HG03439 (cell line): ENCODE measurements around the gene ADAMTS17.

Experiments
- ATAC-seq: cut with Tn5 transposase; IDR thresholded peaks from one replicate; pipeline ENCODE4 v1.9.1; 2021; ENCODE audit warnings: mild to moderate bottlenecking, moderate library complexity; ENCODE audit not compliant: unreplicated experiment

Gene ADAMTS17

DNA sequence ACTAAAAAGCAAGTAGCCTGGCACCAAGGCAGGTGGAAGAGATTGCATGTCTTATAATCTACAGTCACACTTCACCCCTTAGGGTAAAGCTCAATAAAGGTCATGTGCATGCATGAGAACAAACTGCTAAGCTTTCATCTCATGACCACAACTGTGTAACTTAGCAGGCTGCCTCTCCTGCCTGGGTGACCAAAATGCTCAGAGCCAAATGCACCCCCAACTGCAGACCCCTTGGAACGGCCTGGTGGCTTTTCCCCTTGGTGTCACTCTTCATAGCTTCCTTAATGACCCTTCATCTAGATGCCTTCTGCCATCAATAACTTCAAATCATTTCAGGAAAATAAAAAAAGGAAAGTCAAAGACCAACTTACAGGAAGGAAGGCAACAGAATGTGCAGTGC, 88.1 kb downstream of the ADAMTS17 start:
- no peak for ATAC-seq

DNA sequence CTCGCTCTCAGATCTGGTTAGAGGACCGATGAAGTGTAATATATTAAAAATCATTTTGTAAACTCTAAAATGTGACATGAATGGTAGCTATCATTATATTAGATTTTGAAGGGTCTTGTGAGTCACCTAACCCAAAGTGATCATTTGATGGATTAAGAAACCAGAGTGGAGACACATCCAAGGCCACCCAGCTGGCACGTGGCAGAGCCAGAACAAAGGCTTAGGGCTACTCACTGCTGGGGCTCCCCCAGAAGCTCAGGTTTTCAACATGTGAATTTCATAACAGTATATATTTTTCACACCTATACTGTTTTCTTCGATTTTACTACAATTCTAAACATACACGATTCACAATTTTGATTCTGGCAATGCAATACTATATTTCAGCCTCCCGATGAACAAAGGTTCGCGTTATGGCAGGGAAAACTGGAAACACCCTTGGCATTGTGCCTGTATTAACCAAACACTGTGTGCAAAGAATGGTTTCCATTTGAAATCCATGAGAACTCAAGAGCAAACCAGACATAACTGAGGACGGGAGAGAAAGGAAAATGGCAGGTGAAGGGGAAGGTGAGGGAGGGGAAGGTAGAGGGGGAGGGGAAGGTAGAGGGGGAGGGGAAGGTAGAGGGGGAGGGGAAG, 88.9 kb downstream of the ADAMTS17 start:
- ATAC-seq: no peak

DNA sequence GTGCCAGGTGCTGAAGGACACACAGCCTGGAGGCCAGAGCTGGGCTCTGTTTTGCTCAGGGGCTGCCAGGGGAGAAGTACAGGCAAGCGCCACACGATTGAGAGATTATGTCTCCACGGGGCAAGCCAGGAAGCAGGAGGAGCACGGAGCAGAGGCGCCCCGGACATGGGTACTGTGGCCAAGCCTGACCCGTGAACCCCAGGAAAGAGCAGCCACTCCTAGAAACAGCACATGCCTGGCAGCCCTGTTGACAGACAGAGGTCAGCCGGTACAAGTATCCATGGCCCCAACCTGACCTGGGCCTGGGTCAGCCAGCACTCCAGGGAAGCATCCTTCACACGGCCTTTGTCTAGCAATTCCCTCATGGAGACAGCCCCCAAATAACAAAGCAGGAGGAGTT, 89.4 kb downstream of the ADAMTS17 start:
- no peak for ATAC-seq

GRCh38 chr15:100250176-100250800, 91.5 kb downstream of the ADAMTS17 start:
- ATAC-seq: no peak

GRCh38 chr15:100249096-100249815, 92.5 kb downstream of the ADAMTS17 start:
- ATAC-seq: no peak

DNA sequence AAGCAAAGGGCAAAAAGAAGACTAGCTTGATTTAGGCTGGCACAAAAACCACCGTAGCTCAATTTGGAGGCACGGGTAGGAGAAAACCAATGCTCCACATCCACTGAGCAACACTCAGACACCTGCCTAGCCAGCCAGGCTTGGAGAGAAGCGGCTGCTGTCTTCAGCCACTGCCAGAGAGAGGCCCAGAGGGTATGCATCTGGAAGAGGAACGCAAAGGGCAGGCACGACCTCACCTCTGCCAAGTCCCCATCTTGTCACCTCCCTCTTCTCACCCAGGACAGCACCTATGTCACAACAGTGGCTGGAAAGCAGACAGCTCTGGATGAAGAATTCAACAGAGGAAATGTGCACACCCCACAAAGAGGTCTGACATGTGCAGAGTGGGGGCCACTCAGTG, 93.5 kb downstream of the ADAMTS17 start:
- ATAC-seq: no peak

- no peak for ATAC-seq
Measured at GRCh38 chr15:100247228-100248225, 94.2 kb downstream of the ADAMTS17 start.

DNA sequence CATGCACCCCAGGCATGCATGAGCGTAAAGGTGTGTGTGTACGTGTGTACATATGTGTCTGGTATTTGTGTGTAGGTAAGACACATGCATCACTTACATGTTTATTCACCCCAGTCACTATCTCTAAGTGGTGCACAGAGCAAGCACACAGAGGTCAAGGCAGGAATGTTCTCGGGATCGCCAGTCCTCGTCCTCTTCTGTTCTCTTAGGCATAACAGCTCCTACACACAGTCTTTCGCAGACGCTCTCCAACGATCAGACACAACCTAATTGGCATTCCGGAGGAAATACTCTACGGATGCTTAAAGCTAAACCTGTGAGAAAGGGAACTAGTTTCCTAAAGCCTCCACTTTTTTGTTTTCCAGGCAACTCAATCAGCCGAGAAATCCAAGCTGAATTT, 95.9 kb downstream of the ADAMTS17 start:
- ATAC-seq: no peak

- ATAC-seq: no peak
Measured at GRCh38 chr15:100245487-100245820, 96.3 kb downstream of the ADAMTS17 start.

DNA sequence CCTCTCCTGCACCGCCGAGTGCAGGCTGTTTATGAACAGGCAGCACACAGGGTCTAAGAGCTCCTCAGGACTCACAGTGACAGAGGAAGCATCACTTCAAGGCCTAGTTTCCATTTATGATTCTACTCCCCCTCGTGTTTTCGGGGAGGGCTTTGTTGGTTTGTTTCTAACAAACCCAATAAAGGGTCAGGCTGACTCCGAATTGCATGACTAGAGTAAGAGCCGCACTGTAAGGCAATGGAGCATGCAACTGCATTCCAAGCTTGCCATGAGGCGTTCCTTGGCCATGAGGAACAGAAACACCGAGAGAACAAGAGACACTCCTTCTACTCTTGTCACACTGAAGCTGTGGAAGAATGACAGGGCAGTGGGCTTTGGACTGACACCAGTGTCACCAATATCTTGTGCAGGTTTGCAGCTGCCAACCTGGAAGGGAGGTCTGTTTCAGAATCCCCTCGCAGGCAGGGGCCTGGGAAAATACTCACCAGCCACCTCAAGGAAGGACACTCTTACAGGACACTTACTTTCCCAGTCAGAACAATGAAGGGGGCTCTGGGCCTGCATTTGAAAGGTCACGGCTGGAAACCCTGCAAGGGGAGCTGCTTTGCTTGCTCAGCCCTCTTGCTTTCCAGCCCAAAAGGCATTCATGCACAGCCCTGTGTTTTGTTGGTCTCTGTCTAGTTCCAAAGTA, 96.8 kb downstream of the ADAMTS17 start:
- no peak for ATAC-seq

DNA sequence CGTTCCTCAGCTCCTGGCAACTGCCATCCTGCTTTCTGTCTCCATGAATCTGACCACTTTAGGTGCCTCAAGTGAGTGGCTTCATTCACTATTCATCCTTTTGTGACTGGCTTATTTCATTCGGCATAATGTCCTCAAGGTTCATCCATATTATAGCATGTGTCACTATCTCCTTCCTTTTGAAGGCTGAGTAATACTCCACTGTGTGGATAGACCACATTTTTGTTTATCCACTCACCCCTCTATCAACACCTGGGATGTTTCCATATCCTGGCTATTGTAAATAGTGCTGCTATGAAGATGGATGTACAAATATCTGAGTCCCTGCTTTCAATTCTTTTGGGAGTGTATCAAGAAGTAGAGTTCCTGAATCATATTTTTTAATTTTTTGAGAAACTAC, 98.8 kb downstream of the ADAMTS17 start:
- no peak for ATAC-seq

DNA sequence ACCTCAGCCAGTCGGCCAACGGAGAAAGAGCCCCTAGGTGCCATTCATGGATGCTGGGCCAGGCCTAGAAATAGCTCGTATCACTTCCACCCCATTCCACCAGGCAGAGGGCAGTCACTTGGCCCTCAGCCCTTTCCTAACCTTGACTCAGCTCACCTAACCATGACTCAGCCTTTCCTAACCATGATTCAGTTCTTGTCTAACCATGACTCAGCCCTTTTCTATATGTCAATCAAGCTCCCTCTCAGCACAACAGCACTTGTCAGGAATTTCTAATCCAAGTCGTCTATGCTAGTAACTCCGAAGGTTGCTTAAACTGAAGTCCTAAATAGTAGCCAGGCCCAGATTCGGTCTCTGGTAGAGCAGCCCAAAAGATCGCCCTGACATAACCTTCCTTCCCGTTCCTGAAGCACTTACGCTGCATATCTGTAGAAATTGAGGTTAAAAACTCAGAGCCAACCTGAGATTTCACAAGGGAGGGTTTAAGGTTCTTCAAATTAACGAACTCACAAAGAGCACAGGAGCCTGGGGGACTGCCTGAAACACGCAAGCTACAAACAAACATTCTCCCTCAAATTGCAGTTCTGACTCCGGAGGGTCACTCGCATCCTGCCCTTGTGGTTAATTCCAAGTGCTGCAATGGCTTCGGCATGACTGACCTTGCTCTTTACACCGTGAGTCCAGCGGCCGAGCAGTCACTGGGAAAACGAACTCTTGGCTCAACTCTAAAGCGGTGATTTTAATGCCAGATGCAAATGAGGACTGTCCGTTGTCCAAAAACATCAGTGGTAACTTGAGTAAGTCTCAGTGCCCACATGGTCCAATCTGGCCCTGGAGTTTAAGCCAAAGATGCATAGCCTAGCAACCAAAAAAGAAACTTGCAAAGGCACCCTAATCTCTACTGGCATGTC, 99.9 kb downstream of the ADAMTS17 start:
- no peak for ATAC-seq

DNA sequence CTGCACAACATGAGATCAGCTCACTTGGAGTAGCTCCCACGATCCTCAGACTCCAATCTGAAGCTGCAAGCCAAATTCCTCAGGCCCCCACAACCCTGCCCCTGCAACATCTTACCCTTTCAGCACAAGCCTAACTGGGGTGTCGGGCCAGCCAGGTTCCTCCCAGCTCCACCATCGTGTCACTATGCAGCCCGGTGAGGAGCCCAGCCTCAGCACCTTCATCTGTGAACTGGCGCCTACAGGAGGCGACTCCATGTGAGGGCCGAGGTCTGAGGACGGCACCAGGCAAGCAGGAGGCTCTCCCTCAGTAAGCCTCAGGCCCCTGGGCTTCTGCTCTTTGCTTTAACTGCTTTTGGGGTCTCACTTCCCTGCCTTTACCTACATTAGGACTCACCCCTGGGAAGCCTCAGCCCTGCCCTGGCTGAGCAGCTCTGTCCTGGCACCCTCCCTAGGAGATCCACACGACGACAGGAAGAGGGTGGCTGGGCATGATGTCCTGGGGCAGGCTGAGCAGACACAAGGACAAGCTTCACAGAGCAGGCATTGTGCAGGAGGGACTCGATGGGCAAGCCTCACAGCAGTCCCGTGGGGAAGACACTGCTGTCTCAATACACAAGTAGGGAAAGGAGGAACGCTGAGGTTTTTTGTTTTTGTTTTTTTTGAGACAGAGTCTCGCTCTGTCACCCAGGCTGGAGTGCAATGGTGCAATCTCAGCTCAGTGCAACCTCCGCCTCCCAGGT, 104.6 kb downstream of the ADAMTS17 start:
- ATAC-seq: no peak

GRCh38 chr15:100235030-100235617, 106.7 kb downstream of the ADAMTS17 start:
- ATAC-seq: no peak

- ATAC-seq: no peak
Measured at GRCh38 chr15:100234158-100235029, 107.4 kb downstream of the ADAMTS17 start.

- no peak for ATAC-seq
Measured at GRCh38 chr15:100230784-100231183, 111.0 kb downstream of the ADAMTS17 start.
